Fibroblast of skin of scalp (primary cell): ENCODE measurements around the gene SULT1C3.
"Not testable (repeated sequence)": the region's sequence is repeated elsewhere in the genome, so short reads cannot be mapped to it uniquely, and the experiment has no call there.

Experiments used
- DNase-seq: peaks from one replicate; pipeline ENCODE4 v3.0.0-alpha.2; 2013

SULT1C3 gene

DNA sequence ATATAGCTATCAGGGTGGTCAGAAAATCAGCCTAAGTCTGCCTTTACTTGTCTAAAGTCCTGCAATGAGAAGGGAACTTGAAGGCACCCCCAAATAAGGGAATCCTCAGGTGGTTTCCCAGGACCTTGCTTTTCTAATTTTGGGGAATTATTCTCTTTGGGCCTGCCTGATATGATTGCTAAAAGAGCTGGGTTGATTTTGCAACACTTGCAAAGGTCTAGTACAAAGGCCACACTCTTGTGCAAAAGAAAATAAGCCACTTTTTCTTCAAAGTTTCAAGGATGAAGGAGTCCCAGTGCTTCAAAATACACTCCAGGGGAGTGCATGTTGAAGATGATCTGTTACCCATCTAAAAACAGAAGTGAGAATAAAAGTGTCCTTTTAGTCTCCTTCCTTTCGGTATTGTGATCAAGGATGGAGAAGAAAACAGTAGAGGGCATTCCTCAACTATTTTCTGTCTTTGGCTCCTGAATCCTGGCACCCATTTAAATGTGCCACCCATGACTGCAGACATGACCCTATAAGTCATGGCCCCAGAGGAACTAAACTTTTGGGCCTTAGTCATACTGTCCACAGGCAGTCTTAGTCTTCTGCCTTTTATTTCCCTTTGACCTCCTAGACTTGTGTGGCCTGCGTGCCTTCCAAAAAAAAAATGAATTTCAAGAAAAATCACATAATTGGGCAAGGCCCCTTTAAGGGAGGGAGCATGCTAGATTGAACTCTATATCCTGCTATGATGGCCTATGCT lies 5.1 kb downstream of the SULT1C3 start:
- DNase-seq = no peak

DNA sequence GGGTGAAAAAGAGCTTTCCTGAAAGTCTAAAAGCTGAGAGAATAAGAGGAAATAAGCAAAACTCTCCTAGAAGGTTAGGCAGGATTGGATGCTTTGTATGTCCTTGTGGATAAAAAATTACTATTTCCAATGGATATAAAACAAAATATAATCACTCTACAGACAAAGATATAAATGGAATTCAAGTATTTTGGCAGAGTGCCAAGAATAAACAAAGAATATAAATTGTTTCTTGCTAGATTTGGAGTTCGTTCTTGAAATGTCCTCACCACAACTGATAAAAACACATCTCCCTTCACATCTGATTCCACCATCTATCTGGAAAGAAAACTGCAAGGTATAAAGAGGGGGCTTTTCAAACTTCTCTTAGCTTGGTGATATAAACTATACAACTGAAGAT lies 13.3 kb downstream of the SULT1C3 start:
- DNase-seq = no peak

DNA sequence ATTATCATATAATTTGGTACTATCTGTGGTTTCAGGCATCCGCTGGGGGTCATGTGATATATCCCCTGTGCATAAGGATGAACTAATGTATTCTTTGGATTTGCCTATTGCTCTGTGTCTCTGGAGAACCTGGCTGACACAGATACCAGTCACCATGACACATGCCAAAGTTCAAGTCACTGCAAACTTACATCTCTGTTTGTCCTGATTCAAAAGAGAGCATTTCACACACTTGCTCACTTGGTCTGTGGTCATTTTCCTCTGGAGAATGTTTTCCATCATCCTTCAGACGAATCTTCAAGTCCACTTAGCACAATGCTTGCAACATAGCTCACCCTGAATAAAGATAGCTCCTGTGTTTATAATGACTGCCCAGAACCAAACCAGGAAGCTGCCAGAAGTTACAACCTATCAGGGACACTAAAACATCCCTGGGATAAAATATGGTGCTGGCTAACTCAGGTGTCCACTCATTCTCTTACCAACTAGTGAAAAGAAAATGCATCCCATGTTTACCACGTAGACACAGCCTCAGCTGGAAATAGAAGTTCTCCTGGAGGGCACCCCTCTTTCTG lies 18.1 kb downstream of the SULT1C3 start:
- no peak for DNase-seq

DNA sequence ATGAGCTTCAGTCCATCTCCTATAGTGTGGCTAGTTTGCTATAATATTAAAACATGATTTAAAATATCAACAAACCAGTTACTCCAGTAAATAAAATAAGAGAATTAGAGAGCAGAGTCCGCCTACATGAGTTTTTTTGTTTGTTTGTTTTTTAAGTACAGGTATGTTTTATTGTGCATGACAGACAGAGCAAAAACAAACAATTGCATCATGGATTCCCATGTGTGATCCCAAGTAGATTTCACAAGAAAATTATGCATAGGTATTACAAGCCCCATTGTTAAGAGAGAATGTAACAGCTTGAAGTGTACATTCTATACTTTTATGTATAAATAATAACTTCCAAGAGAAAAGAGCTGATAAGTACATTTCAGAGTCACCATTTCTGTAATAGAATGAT lies 21.0 kb downstream of the SULT1C3 start:
- no peak for DNase-seq

DNA sequence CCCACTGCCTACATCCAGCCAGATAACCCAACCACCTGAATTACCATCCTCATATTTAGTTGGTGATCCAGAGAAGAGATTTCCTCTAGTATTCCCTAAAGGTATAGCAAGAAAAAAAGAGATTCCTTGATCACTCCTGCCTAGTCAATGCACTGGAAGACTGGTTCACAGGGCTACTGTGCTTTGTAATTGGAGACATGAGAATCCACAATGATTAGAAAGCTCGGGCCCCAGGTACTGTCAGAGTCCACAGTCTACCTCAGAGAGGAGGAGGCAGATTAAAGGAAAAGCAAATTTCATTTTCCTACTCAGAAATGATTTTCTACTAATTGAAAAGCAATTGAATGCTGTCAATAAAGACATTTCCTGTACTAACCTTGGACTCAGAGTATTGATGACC lies 22.3 kb downstream of the SULT1C3 start:
- no peak for DNase-seq

DNA sequence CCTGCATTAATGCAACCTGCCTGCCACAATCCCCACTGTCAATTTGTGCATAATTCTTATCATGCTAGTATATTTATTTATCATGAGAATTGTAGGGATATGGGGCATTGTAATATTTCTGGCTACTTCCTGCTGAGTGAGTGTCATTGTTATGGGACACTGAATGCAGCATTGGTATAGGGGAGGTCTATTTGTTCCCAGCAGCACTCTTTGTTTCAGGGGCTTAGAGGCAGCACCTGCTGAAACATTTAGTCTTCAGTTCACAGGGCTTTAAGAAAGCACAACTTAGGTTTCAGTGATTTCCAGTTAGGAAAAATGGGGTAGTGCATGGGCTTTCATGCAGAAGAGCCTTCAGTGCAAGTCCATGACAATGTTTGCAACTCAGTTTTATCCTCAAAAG lies 23.6 kb downstream of the SULT1C3 start:
- no peak for DNase-seq

DNA sequence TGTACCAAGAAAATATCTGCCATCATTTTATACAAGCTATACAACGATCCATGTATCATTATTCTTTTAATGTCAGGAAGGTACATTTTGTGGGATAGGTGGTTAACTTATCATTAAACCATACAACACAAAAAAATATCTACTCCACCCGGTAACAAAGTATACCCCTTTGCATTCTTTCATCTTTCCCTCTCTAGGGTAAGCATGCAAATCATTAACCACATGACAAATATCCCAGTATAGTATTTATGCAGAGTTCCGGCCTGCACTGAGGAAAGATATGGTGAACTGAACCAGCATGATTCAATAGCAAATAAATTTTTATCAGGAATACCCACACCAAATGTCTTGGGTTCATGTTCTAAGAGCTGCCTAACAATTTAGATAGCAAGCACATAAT lies 26.4 kb downstream of the SULT1C3 start:
- DNase-seq = no peak

DNA sequence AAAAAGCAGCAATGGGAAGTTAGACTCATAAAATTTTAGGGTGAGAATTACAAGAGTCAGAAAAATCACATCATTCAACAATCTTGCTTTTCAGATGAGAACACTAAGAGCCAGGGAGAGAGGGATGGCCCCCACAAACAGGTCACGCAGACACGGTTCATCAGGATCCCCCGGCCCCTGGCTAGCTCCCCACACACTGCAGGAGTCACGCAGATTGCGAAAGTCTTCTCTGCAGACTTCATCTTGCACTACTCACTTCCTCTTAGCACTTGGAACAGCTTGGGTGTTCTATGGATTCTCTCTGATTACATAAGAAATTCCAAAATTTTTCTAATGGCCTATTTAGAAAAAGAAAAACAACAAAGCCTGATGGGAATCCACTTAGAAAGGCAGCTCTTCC lies 27.3 kb downstream of the SULT1C3 start:
- peak; percentile 54 for DNase-seq

DNA sequence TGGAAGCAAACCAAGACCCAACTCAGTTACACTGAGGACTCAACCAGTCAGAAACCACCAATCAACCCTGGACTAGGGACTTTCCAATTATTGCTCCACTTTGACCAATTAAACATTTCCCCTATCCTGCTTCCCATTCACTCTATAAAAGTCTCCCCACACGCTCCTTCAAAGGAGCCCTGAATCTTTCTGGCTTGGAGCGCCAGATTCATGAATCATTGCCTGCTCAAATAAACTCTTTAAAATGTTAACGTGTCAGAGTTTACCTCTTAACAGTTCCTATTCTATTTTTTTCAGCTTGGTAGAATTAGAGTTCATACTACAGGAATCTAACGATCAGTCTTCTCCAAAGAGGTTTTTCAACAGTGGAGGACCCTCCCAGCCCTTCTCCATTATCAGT lies 28.2 kb downstream of the SULT1C3 start:
- peak; percentile 51 for DNase-seq

DNA sequence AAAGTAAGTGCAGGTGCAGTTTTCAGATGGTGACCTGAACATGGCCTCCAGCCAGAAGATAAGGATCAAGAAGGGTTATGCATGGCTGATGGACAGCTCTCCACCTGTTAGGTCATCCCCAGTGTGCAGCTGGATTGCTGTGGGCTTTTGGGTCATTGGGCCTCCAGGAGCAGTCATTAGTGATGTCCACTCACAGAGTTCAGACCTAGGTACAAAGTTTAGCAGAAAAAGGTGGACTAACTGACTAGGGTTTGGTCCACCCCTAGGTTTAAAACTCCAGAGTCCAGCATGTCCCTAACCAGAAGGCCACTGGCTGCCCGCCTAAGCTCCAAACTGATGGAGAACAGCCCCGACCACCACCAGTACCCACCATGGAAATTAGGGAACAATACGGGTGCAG lies 30.6 kb downstream of the SULT1C3 start:
- DNase-seq = no peak

DNA sequence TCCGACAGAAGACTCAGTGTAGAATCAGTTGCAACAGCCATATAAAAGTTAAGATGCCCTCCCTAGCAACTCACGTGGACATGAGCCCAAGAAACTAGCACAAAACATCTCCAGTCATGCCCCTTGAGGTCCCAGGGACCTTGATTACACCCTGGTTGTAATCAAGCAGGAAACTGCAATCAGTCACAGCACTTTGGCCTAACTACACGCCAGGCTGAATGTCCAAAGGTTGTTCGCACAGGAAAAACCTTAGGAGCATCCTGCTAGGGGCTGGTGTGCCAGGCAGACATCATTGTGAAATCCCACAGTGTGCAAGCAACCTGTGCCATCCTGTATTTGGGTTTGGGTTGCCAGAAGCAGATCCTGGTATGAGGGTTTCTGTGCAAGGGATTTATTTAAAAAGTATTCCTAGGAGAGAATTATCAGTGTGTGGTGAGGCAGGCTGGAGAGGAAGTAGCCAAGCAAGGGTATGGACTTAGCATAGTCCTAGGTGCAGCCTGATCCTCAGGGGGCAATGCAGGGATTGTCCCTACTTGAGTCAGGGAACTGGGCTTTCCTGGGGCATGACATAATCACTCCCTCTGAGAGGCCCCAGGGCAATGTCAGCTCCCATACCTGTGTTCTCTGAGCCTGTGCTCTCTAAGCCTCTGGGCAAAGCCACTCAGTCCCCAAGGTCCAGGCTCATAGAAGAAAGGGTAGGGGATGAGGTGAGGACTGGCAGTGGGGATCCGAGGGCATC lies 31.2 kb downstream of the SULT1C3 start:
- DNase-seq = no peak

DNA sequence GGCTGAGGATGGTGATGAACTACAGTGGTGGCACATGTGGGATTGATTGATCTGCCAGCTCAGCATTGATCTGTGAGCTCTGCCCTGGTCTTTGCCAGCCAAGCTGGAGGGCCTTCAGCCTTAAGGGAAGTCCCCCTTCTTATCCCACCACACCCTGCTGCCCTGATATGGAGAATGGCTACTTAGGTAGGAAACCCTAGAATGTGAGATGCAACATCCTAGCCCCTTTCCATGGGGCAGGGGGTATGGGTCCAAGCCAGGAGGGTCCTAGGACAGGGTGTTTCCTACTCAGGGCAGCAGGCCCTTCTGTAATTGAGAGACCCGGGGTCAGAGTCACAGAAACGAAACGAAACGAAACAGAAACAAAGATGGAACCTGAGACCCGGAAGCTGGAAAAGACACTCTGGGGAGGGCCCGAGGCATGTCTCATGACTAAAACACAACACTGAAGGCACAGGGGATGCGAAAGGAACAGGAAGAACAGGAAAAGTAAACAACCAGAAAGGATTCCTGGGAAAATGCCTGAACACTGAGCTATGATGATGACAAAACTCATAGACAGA lies 32.0 kb downstream of the SULT1C3 start:
- DNase-seq = peak; percentile 85

DNA sequence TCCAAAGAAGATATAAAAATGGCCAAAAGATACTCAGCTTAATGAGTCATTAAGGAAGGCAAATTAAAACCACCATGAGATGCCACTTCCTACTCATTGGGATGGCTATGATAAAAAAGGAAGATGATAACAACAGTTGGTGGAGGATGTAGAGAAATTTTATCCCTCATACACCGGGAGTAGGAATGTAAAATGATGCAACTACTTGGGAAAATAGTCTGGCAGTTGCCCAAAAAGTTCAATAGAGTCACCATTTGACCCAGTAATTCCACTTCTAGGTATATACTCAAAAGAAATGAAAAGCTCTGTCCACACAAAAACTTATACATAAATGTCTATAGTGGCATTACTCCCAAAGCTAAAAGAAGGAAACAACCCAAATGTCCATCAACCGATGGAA lies 38.9 kb downstream of the SULT1C3 start:
- DNase-seq = peak; percentile 22

DNA sequence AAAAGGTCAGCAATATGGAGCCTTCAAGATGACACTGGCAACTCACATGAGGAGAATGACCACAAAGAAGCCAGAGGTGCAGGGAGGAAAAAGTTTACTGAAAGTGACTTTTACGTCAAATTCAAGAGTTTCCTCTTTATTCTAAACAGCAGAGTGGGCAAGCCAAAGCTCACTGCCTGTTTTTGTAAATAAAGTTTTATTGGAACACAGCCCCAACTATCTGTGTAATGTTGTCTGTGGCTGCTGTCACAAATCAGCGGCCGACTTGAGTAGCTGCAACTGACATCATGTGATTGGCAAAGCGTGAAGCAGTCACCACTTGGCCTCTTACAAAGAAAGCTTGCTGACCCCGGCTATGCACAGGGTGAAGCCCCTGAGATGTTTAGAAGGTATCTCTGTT lies 39.7 kb downstream of the SULT1C3 start:
- no peak for DNase-seq

DNA sequence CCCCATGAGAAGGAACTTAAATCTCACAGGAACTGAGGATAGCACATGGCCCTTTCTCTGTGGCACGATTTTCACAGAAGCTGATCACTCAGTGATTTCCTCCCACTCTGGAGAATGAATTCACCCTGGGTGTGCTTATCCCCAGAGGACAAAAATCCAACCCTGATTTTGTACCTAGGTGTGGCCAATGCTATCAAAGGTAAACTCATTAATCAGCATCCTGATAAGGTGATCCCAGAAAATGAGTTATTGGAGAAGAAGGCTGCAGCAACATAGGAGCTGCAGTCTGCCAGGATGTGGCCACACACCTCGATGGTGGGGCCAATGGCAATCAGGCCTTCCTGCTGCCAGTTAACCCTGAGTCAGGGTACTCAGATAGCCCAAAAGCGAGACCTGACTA lies 40.7 kb downstream of the SULT1C3 start:
- DNase-seq = no peak

DNA sequence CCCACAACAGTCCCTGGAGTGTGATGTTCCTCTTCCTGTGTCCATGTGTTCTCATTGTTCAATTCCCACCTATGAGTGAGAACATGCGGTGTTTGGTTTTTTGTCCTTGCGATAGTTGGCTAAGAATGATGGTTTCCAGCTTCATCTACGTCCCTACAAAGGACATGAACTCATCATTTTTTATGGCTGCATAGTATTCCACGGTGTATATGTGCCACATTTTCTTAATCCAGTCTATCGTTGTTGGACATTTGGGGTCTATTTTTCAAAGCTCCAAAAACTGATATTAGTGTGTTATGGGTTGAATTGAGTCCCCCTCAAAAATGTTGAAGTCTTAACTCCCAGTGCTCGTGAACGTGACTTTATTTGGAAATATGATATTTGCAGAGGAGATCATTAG lies 44.8 kb downstream of the SULT1C3 start:
- not testable (repeated sequence) for DNase-seq

DNA sequence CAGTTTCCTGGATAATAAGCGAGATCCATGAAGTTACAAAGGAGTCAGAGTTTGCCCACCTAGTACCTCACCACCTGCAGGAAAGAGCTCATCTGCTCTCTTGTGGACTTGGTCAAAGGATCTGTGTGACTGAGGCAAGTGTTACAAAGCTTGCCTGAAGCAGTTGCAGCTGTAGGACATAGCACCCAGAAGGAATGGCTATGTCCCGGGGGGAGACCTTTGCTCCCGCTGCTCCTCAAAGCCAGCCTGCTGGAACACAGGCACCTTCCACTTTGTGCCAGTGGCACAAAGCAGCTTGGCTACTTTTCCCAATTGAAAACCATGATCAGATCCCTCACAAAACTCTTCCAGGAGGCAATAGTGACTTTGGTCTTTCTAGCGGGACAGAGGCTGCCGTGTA lies 45.8 kb downstream of the SULT1C3 start:
- no peak for DNase-seq

DNA sequence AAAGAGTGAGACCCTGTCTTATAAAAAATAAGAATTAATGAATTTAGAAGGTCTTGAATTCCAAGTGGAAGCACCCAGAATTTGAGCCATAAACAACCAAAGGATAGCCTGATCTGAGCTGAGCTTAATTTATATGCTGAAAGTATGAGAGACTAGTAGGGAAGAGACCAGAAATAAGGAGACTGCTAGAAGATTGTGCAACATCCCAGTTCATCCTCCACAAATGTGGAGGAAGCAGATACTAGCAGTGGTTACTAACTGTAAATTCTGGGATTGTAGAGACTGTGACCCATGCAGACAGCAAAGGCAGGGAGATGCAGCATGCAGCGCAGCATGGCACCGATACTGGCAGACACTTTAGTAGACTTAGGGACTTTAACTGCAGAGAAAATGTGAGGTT lies 47.4 kb downstream of the SULT1C3 start:
- DNase-seq = no peak

DNA sequence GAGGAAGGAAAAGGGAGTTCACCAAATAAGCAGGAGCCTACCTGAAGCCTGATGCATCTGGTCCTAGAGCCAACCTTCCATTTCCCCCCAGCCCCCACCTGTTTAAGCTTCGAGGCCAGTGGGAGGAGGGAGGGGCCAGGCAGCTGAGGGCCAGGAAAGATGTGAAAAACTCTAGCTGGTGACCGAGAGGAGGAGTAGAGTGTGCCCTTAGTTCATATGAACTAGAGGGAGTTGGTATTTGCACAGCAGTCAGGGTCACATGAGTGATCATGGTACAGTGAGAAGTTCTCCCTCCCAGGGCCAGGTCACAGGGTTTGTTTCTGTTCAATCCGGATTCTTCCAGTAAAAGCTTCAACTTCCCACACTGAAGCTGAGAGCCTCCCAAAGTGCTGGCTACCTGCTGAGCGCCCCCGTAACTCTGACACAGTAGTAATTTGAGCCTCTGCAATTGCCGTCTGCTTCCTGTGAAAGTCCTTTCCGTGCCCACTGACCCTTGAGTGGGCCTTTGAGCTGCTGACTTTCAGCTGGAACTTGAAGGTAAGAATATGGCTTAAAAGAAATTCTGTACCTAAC lies 48.9 kb downstream of the SULT1C3 start, which contains the start of gene SULT1C2:
Gene SULT1C2 (plus strand): TSS at position 362 of the 573 bp plus-strand sequence. CDS start 4,773 bp downstream, outside the sequence.
- DNase-seq = no peak

DNA sequence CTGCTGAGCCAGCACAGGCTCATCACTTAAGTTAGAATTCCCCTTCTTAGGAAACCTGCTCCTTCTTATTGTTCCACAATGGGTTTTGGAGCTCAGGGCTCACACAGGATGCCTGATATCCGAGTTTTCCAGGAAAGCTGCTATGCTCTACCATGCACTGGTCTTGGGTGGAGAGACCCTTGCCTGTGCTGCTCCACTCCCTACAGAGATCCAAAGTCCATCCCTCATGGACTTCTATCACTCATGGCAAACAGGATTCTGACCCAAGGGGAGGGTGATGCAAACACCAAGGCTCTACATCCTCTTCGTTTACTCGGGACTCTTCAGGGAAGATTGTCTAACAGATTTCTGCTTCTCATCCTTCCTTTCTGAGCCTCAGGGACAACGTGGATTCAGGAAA lies 54.1 kb downstream of the SULT1C3 start:
- DNase-seq = no peak

DNA sequence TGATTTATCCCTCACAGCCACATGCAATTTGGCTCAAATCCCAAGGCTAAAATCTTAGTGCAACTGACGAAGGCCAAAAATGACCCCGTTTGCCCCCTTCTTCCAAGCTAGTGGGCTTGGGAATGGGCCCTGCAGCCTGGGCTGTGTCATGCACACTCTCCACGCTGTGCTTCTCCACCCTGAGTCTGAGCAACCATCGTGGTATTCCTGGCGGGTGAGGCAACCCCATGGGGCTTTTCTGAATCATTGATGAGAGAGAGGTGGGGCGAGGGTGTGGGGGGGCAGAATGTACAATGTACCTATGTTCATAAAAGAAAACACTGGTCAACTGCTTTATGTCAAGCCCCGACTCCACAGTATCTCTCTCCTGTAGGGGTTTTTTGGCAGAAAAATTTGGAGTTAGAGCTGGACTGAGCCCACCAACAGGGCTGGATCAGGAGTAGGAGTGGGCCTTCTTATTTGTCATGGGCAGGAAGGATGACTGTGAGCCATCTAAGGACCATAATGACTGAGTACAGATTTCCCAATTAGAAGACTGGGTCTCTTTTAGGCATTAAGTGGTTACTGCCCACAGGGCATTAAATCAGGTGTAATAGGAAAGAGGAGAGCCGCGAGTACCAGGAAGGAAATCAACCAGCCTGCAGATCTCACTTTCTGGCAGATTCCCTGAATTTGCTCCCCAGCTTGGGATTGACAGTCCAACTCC lies 57.8 kb downstream of the SULT1C3 start:
- peak; percentile 72 for DNase-seq

DNA sequence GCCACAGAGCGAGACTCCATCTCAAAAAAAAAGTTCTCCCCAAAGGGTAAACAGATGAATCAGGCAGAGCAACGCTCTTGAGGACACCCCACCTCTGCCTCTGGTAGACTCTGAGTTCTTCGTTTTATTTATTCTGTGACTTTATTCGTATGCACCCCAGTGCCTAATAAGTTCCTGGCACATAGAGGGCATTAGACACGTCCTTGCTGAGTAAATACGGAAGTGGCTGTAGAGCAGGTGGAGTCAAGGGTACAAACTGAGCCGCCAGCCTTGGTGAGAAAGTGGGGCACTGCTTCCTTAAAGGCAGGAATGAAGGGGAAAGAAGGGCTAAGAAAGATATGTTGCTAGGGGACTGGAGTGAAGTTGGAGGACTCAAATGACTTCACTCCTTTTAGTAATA lies 61.8 kb downstream of the SULT1C3 start:
- DNase-seq = no peak

DNA sequence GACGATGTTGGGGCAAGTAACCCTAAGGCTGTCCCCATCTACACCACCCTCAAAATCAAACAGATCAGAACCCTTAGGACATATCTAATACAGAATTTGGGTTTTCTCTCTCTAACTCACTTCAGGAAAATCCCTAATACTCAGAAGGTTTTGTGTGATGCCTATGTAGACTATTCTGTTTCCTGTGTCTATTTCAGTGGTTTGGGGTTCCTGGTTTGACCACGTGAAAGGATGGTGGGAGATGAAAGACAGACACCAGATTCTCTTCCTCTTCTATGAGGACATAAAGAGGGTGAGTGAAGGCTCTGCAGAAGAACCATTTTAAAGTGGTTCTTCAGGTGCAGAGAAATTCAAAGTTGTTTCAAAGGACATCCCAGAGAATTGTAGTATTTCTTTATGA lies 65.2 kb downstream of the SULT1C3 start:
- DNase-seq = no peak
